K562 (cell line): ENCODE results near the gene FABP7. TPM values are rescaled to one million over a fixed set of nuclear protein-coding genes. Genes with fewer than 3 reads are reported as not detected.

Source experiments
- CHCHD3 ChIP-seq: fragments of 250-450 bp; sonication (Bioruptor Pico); IDR thresholded peaks from 2 replicates; pipeline ENCODE4 v2.1.2; 2022; ENCODE audit warnings: mild to moderate bottlenecking
- CTCF ChIP-seq, 3 experiments: IDR thresholded peaks in 2 of 3; conservative IDR thresholded peaks in 1 of 3; 2 replicates each; pipeline ENCODE4 v1.5.1; 2011 to 2012; ENCODE audit warnings: low read length in 3 of 3, mild to moderate bottlenecking in 3 of 3, control low read depth in 2 of 3, improper control_type of control experiment in 1 of 3, inconsistent platforms in 1 of 3, low read depth in 1 of 3, mixed read lengths in 1 of 3, moderate library complexity in 1 of 3; ENCODE audit not compliant: insufficient read depth in 2 of 3
- FOXO4 ChIP-seq: fragments of 450-650 bp; formaldehyde crosslinking; IDR thresholded peaks from 2 replicates; pipeline ENCODE4 v1.4.0; 2020; ENCODE audit warnings: mild to moderate bottlenecking, moderate library complexity
- MTA2 ChIP-seq: fragments of 450-650 bp; IDR thresholded peaks from 2 replicates; pipeline ENCODE4 v1.6.1; 2016; ENCODE audit warnings: low read depth
- MYNN ChIP-seq, 2 experiments: sonication (generic); formaldehyde crosslinking in 1 of 2; IDR thresholded peaks; 2 replicates each; pipeline versions ENCODE4 v1.5.0 to v1.6.1; 2016 to 2020; ENCODE audit warnings: antibody characterized with exemption in 1 of 2, missing genetic modification reagents in 1 of 2
- NBN ChIP-seq: fragments of 450-650 bp; IDR thresholded peaks from 2 replicates; pipeline ENCODE4 v1.6.1; 2016; ENCODE audit warnings: low read depth, mild to moderate bottlenecking
- SMARCE1 ChIP-seq: fragments of 450-650 bp; IDR thresholded peaks from 2 replicates; pipeline ENCODE4 v1.7.1; 2016; ENCODE audit warnings: mild to moderate bottlenecking
- SRSF3 ChIP-seq: fragments of 200-400 bp; formaldehyde crosslinking; IDR thresholded peaks from 2 replicates; pipeline ENCODE4 v1.6.1; 2016; ENCODE audit warnings: mild to moderate bottlenecking, low read length, moderate library complexity; ENCODE audit not compliant: insufficient read depth
- TCF3 ChIP-seq: sonication (generic); formaldehyde crosslinking; IDR thresholded peaks from 2 replicates; pipeline ENCODE4 v1.4.0; 2020; ENCODE audit warnings: mild to moderate bottlenecking, missing genetic modification reagents
- USF1 ChIP-seq: sonication (generic); formaldehyde crosslinking; IDR thresholded peaks from 2 replicates; pipeline ENCODE4 v1.9.0; 2022; ENCODE audit warnings: mild to moderate bottlenecking, missing genetic modification reagents
- ZNF174 ChIP-seq: fragments of 250-450 bp; sonication (Bioruptor Pico); IDR thresholded peaks from 2 replicates; pipeline ENCODE4 v1.4.0; 2020; ENCODE audit warnings: mild to moderate bottlenecking
- ZNF695 ChIP-seq: fragments of 450-650 bp; formaldehyde crosslinking; IDR thresholded peaks from 2 replicates; pipeline ENCODE4 v1.4.0; 2020; ENCODE audit warnings: mild to moderate bottlenecking, moderate library complexity
- ZNF780A ChIP-seq: fragments of 250-450 bp; sonication (Bioruptor Pico); IDR thresholded peaks from 2 replicates; pipeline ENCODE4 v1.5.0; 2021; ENCODE audit warnings: mild to moderate bottlenecking
- polyA plus RNA-seq, 8 experiments: library from polyadenylated mRNA; depleted of rRNA in 4 of 8; stranded (reverse) in 5 of 8; unstranded in 3 of 8; fragments of >200 nt; fragmentation: Nextera tagmentation in 2 of 8; fragmentation: Illumina TruSeq in 1 of 8; extraction: Ambion mirVana in 2 of 8; extraction: Trizol in 1 of 8; gene quantifications; 2 replicates each; pipeline versions ENCODE4 v1.2.1 to v1.2.3, GENCODE V29; 2011 to 2014; ENCODE audit warnings: inconsistent platforms in 1 of 8, missing spikeins in 1 of 8
- total RNA-seq, 7 experiments: library from RNA; depleted of rRNA in 6 of 7; stranded (reverse); fragments of >200 nt in 6 of 7; fragmentation: Illumina TruSeq in 2 of 7; extraction: Trizol in 2 of 7; gene quantifications; 2 replicates each; pipeline versions ENCODE4 v1.2.1 to v1.2.3, GENCODE V29; 2011 to 2021; ENCODE audit warnings: low replicate concordance in 1 of 7
- TF ChIP-seq, protein P1 (sequence below): fragments of 450-650 bp; conservative IDR thresholded peaks from 2 replicates; pipeline ENCODE4 v1.6.1; 2016; ENCODE audit warnings: missing genetic modification characterization, low read depth, mild to moderate bottlenecking, missing compliant biosample characterization, moderate library complexity

FABP7 gene
- total and polyA plus RNA-seq, 9 of the 15 experiments (the other 6 are each of a cell fraction or from before 2014, with no cell fraction given) = 0.07 to 0.14 TPM; not detected in 7

DNA sequence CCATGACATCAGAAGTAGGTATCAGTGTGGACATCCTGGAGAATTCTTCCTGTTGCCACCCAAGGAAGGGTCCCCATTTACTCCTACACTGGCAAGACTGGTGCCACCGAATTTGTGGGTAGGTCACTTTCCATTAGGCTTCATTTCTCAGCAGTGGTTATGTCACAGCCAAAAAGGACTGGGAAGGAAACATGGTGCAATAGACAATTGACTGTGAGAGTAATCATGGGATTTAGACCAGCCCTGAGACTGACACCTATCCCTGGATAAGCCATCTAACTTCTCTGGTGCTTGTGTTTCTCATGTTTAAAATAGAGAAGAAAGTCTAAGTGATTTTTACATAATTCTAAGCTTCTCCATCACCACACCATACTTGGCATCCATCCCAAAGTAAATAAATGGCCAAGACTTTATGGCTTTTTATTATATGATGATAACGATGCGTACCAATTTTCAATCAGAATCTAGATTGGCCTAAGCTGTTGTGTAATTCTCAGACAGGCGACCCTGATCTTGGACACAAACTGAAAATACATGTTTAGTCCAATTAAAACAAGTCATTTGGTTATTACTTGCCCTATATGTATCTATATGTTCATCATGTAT is 19.7 kb downstream of the FABP7 start (continued):
- no peak for TF ChIP-seq CTCF (IDR thresholded peaks at IDR 0.05 in 2 of 3, conservative IDR thresholded peaks at IDR 0.05 in 1 of 3; ENCODE audit: insufficient read depth in 2 of 3, low read depth in 1 of 3, low read length in 3 of 3)
- TF ChIP-seq ZNF780A (CRISPR knock-in tag) = no peak
- no peak for TF ChIP-seq ZNF174 (CRISPR knock-in tag)
- no peak for TF ChIP-seq NBN
- no peak for TF ChIP-seq SMARCE1
- TF ChIP-seq SRSF3 = no peak
- TF ChIP-seq, protein P1, sequence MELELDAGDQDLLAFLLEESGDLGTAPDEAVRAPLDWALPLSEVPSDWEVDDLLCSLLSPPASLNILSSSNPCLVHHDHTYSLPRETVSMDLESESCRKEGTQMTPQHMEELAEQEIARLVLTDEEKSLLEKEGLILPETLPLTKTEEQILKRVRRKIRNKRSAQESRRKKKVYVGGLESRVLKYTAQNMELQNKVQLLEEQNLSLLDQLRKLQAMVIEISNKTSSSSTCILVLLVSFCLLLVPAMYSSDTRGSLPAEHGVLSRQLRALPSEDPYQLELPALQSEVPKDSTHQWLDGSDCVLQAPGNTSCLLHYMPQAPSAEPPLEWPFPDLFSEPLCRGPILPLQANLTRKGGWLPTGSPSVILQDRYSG (tag) = no peak
- TF ChIP-seq ZNF695 (CRISPR knock-in tag) = no peak
- TF ChIP-seq TCF3 (CRISPR knock-in tag) = no peak
- TF ChIP-seq USF1 (CRISPR knock-in tag) = no peak
- TF ChIP-seq FOXO4 (CRISPR knock-in tag) = no peak
- TF ChIP-seq MYNN (IDR thresholded peaks at IDR 0.05) = no peak
- no peak for TF ChIP-seq MYNN (CRISPR knock-in tag; IDR thresholded peaks at IDR 0.05)
- TF ChIP-seq CHCHD3 (CRISPR knock-in tag) = no peak
- TF ChIP-seq MTA2 = no peak
